K562 (cell line): ENCODE data around the gene MED17. TPM values are rescaled to one million over a fixed set of nuclear protein-coding genes. Genes with fewer than 3 reads are reported as not detected.

Source experiments
- FOSL1 ChIP-seq: fragments of 200-800 bp; sonication (Bioruptor generic); conservative IDR thresholded peaks from 2 replicates; pipeline ENCODE4 v1.6.1; 2016; ENCODE audit warnings: missing genetic modification characterization, missing compliant biosample characterization
- FOXM1 ChIP-seq, 2 experiments: fragments of 450-650 bp in 1 of 2; sonication (generic) in 1 of 2; formaldehyde crosslinking in 1 of 2; IDR thresholded peaks; 2 replicates each; pipeline versions ENCODE4 v1.6.1 to v1.9.0; 2017 to 2022; ENCODE audit warnings: low read depth in 2 of 2, mild to moderate bottlenecking in 2 of 2, missing genetic modification reagents in 1 of 2, moderate library complexity in 1 of 2
- GATAD2A ChIP-seq: fragments of 450-650 bp; IDR thresholded peaks from 2 replicates; pipeline ENCODE4 v1.6.1; 2017
- HNRNPUL1 ChIP-seq: fragments of 200-400 bp; formaldehyde crosslinking; IDR thresholded peaks from 2 replicates; pipeline ENCODE4 v1.6.1; 2017; ENCODE audit warnings: low read length
- POLR3A ChIP-seq: IDR thresholded peaks from 2 replicates; pipeline ENCODE4 v1.6.1; 2011; ENCODE audit warnings: borderline replicate concordance, mild to moderate bottlenecking, moderate library complexity; ENCODE audit not compliant: insufficient read length, insufficient read depth; ENCODE audit errors: extremely low read depth
- RAD51 ChIP-seq: fragments of 450-650 bp; IDR thresholded peaks from 2 replicates; pipeline ENCODE4 v1.7.1; 2016; ENCODE audit warnings: low read depth, mild to moderate bottlenecking, borderline replicate concordance
- SMARCB1 ChIP-seq: IDR thresholded peaks from 2 replicates; pipeline ENCODE4 v1.6.1; 2011; ENCODE audit warnings: improper control_type of control experiment, low read depth; ENCODE audit not compliant: insufficient read length
- ZBTB11 ChIP-seq, 3 experiments: fragments of 200-800 bp in 1 of 3; fragments of 250-450 bp in 1 of 3; fragments of 450-650 bp in 1 of 3; sonication (Bioruptor Pico) in 1 of 3; sonication (Bioruptor generic) in 1 of 3; formaldehyde crosslinking in 1 of 3; IDR thresholded peaks; 2 replicates each; pipeline versions ENCODE4 v1.6.1 to v1.8.0; 2016 to 2022; ENCODE audit warnings: mild to moderate bottlenecking in 2 of 3, missing genetic modification characterization in 2 of 3, missing compliant biosample characterization in 1 of 3, moderate library complexity in 1 of 3
- ZNF511 ChIP-seq: sonication (generic); formaldehyde crosslinking; IDR thresholded peaks from 2 replicates; pipeline ENCODE4 v1.8.0; 2022; ENCODE audit warnings: mild to moderate bottlenecking, missing genetic modification reagents
- polyA plus RNA-seq, 8 experiments: library from polyadenylated mRNA; depleted of rRNA in 4 of 8; stranded (reverse) in 5 of 8; unstranded in 3 of 8; fragments of >200 nt; fragmentation: Nextera tagmentation in 2 of 8; fragmentation: Illumina TruSeq in 1 of 8; extraction: Ambion mirVana in 2 of 8; extraction: Trizol in 1 of 8; gene quantifications; 2 replicates each; pipeline versions ENCODE4 v1.2.1 to v1.2.3, GENCODE V29; 2011 to 2014; ENCODE audit warnings: inconsistent platforms in 1 of 8, missing spikeins in 1 of 8
- total RNA-seq, 7 experiments: library from RNA; depleted of rRNA in 6 of 7; stranded (reverse); fragments of >200 nt in 6 of 7; fragmentation: Illumina TruSeq in 2 of 7; extraction: Trizol in 2 of 7; gene quantifications; 2 replicates each; pipeline versions ENCODE4 v1.2.1 to v1.2.3, GENCODE V29; 2011 to 2021; ENCODE audit warnings: low replicate concordance in 1 of 7
- TF ChIP-seq, protein P1 (sequence below): fragments of 200-800 bp; sonication (Bioruptor generic); IDR thresholded peaks from 2 replicates; pipeline ENCODE4 v1.6.1; 2016; ENCODE audit warnings: missing genetic modification characterization, missing compliant biosample characterization
- TF ChIP-seq, protein P2 (sequence below), 2 experiments: fragments of 450-650 bp in 1 of 2; IDR thresholded peaks; 2 replicates each; pipeline ENCODE4 v1.6.1; 2011 to 2017; ENCODE audit warnings: low read depth in 2 of 2, antibody characterized with exemption in 1 of 2, borderline replicate concordance in 1 of 2, low read length in 1 of 2, mild to moderate bottlenecking in 1 of 2, mixed read lengths in 1 of 2; ENCODE audit not compliant: control insufficient read depth in 1 of 2
- TF ChIP-seq, protein P3 (sequence below): fragments of 250-450 bp; sonication (Bioruptor Pico); IDR thresholded peaks from 2 replicates; pipeline ENCODE4 v1.8.0; 2021; ENCODE audit warnings: moderate library complexity, mild to moderate bottlenecking, inconsistent platforms

MED17 gene
- total and polyA plus RNA-seq, 9 of the 15 experiments (the other 6 are each of a cell fraction or from before 2014, with no cell fraction given), result 6.7 to 34.7 (median 26.8) TPM

- TF ChIP-seq ZBTB11 (CRISPR knock-in tag; IDR thresholded peaks at IDR 0.05) (no peak), HNRNPUL1 (no peak; the same call in 1 of the 2 replicates), FOSL1 (tag) (no peak), ZNF511 (CRISPR knock-in tag) (0 out of 2 replicates have a peak, but pooled peaks have one; percentile 48), FOXM1 (IDR thresholded peaks at IDR 0.05; ENCODE audit: low read depth) (no peak), FOXM1 (CRISPR knock-in tag; IDR thresholded peaks at IDR 0.05; ENCODE audit: low read depth) (no peak), GATAD2A (no peak), SMARCB1 (no peak), RAD51 (0 out of 2 replicates have a peak, but pooled peaks have one; percentile 1), POLR3A (no peak)
- TF ChIP-seq, protein P1, sequence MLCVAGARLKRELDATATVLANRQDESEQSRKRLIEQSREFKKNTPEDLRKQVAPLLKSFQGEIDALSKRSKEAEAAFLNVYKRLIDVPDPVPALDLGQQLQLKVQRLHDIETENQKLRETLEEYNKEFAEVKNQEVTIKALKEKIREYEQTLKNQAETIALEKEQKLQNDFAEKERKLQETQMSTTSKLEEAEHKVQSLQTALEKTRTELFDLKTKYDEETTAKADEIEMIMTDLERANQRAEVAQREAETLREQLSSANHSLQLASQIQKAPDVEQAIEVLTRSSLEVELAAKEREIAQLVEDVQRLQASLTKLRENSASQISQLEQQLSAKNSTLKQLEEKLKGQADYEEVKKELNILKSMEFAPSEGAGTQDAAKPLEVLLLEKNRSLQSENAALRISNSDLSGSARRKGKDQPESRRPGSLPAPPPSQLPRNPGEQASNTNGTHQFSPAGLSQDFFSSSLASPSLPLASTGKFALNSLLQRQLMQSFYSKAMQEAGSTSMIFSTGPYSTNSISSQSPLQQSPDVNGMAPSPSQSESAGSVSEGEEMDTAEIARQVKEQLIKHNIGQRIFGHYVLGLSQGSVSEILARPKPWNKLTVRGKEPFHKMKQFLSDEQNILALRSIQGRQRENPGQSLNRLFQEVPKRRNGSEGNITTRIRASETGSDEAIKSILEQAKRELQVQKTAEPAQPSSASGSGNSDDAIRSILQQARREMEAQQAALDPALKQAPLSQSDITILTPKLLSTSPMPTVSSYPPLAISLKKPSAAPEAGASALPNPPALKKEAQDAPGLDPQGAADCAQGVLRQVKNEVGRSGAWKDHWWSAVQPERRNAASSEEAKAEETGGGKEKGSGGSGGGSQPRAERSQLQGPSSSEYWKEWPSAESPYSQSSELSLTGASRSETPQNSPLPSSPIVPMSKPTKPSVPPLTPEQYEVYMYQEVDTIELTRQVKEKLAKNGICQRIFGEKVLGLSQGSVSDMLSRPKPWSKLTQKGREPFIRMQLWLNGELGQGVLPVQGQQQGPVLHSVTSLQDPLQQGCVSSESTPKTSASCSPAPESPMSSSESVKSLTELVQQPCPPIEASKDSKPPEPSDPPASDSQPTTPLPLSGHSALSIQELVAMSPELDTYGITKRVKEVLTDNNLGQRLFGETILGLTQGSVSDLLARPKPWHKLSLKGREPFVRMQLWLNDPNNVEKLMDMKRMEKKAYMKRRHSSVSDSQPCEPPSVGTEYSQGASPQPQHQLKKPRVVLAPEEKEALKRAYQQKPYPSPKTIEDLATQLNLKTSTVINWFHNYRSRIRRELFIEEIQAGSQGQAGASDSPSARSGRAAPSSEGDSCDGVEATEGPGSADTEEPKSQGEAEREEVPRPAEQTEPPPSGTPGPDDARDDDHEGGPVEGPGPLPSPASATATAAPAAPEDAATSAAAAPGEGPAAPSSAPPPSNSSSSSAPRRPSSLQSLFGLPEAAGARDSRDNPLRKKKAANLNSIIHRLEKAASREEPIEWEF (CRISPR knock-in tag), result no peak
- TF ChIP-seq, protein P2, sequence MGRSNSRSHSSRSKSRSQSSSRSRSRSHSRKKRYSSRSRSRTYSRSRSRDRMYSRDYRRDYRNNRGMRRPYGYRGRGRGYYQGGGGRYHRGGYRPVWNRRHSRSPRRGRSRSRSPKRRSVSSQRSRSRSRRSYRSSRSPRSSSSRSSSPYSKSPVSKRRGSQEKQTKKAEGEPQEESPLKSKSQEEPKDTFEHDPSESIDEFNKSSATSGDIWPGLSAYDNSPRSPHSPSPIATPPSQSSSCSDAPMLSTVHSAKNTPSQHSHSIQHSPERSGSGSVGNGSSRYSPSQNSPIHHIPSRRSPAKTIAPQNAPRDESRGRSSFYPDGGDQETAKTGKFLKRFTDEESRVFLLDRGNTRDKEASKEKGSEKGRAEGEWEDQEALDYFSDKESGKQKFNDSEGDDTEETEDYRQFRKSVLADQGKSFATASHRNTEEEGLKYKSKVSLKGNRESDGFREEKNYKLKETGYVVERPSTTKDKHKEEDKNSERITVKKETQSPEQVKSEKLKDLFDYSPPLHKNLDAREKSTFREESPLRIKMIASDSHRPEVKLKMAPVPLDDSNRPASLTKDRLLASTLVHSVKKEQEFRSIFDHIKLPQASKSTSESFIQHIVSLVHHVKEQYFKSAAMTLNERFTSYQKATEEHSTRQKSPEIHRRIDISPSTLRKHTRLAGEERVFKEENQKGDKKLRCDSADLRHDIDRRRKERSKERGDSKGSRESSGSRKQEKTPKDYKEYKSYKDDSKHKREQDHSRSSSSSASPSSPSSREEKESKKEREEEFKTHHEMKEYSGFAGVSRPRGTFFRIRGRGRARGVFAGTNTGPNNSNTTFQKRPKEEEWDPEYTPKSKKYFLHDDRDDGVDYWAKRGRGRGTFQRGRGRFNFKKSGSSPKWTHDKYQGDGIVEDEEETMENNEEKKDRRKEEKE (IDR thresholded peaks at IDR 0.05; ENCODE audit: borderline replicate concordance in 1 of 2, control insufficient read depth in 1 of 2, low read depth in 2 of 2, low read length in 1 of 2), result no peak
- TF ChIP-seq, protein P3, sequence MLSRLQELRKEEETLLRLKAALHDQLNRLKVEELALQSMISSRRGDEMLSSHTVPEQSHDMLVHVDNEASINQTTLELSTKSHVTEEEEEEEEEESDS (CRISPR knock-in tag), result no peak
Observed at GRCh38 chr11:93741094-93741881, 42.8 kb upstream of the MED17 start, which contains the start of the genes C11orf54 and TAF1D (continued).
